ENCODE measurements around the gene SLC9C2. TPM values are rescaled to one million over a fixed set of nuclear protein-coding genes. Genes with fewer than 3 reads are reported as not detected.

Gene SLC9C2
- polyA plus RNA-seq, 1 of the 3 experiments (the other 2 are of a cell fraction) = not detected

DNA sequence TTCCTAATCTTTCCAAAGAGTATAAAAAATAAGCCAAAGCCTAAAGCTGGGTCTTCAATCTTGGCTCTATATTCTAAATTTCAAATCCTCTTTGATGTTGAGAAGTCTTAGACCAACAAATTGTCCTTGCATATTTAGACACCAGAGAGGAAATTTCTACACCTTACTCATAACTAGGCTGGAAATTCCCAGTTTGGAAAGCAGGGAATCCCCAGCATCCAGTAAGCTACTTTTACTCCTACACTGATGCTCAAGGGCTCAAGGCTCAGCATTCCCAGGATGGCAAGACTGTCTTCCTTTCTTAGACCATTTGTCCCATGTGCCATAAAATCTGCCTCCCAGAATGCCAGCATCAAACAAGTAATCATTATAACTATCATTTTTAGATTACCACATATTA lies 97.5 kb downstream of the SLC9C2 start:
- H2AFZ ChIP-seq (ENCODE audit: low read depth) = no peak overlapping the region
- peaks cover 0 to 6% of the 10 kb centered on the region in 2 experiments; a peak in 1 of 4 replicates for H3K4me1 ChIP-seq (ENCODE audit: control insufficient read depth in 1 of 2, insufficient read depth in 2 of 2, low read depth in 1 of 2, low read length in 1 of 2)
- TF ChIP-seq EZH2phosphoT487 (IDR thresholded peaks at IDR 0.05; ENCODE audit: borderline replicate concordance, low read depth) (no peak), RXRA (IDR thresholded peaks at IDR 0.05; ENCODE audit: borderline replicate concordance, low read depth) (no peak), SIN3A (IDR thresholded peaks at IDR 0.05; ENCODE audit: borderline replicate concordance, low read depth, low read length) (no peak), SMC3 (IDR thresholded peaks at IDR 0.05; ENCODE audit: low read depth, low read length) (no peak), FOSL2 (IDR thresholded peaks at IDR 0.05; ENCODE audit: borderline replicate concordance, low read depth) (no peak), FOXJ3 (CRISPR knock-in tag; IDR thresholded peaks at IDR 0.05) (no peak), MXI1 (IDR thresholded peaks at IDR 0.05; ENCODE audit: low read depth, low read length) (no peak), NFIC (IDR thresholded peaks at IDR 0.05; ENCODE audit: borderline replicate concordance) (no peak), USF2 (IDR thresholded peaks at IDR 0.05; ENCODE audit: borderline replicate concordance, low read depth, low read length) (no peak), POLR2AphosphoS5 (IDR thresholded peaks at IDR 0.05; ENCODE audit: low read depth, low read length) (no peak), TCF12 (IDR thresholded peaks at IDR 0.05) (no peak), RAD21 (IDR thresholded peaks at IDR 0.05; ENCODE audit: low read length) (no peak), RFX5 (IDR thresholded peaks at IDR 0.05; ENCODE audit: low read length) (no peak)
- TF ChIP-seq, protein P1, sequence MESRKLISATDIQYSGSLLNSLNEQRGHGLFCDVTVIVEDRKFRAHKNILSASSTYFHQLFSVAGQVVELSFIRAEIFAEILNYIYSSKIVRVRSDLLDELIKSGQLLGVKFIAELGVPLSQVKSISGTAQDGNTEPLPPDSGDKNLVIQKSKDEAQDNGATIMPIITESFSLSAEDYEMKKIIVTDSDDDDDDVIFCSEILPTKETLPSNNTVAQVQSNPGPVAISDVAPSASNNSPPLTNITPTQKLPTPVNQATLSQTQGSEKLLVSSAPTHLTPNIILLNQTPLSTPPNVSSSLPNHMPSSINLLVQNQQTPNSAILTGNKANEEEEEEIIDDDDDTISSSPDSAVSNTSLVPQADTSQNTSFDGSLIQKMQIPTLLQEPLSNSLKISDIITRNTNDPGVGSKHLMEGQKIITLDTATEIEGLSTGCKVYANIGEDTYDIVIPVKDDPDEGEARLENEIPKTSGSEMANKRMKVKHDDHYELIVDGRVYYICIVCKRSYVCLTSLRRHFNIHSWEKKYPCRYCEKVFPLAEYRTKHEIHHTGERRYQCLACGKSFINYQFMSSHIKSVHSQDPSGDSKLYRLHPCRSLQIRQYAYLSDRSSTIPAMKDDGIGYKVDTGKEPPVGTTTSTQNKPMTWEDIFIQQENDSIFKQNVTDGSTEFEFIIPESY (IDR thresholded peaks at IDR 0.05; ENCODE audit: borderline replicate concordance, low read depth) = no peak
- TF ChIP-seq, protein P2, sequence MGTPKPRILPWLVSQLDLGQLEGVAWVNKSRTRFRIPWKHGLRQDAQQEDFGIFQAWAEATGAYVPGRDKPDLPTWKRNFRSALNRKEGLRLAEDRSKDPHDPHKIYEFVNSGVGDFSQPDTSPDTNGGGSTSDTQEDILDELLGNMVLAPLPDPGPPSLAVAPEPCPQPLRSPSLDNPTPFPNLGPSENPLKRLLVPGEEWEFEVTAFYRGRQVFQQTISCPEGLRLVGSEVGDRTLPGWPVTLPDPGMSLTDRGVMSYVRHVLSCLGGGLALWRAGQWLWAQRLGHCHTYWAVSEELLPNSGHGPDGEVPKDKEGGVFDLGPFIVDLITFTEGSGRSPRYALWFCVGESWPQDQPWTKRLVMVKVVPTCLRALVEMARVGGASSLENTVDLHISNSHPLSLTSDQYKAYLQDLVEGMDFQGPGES (IDR thresholded peaks at IDR 0.05; ENCODE audit: low read depth, low read length) = no peak
- peaks cover 4% of the 10 kb centered on the region for H3F3A ChIP-seq (replicated peaks; ENCODE audit: insufficient read depth)
- H3K9ac ChIP-seq = no peak overlapping the region
- DNase-seq = no peak
- ChIA-PET CTCF (interaction anchor here (0.6 to 1.1 kb wide), 2 partner anchors 13 to 474 kb away, joined by 3 read pairs; no protein-coding TSS in a partner anchor), POLR2A (no interaction called here)
- H3K27ac ChIP-seq (ENCODE audit: low read depth in 2 of 2, low read length in 1 of 2) = no peak overlapping the region
- H3K79me2 ChIP-seq (ENCODE audit: insufficient read depth) = no peaks in the 10 kb centered on the region
- no peaks in the 10 kb centered on the region for H3K36me3 ChIP-seq (replicated peaks in 1 of 2; ENCODE audit: control insufficient read depth in 1 of 2, insufficient read depth in 2 of 2, low read length in 1 of 2)
- no peaks in the 10 kb centered on the region for H3K9me2 ChIP-seq
- H3K4me2 ChIP-seq = no peak overlapping the region
- H3K9me3 ChIP-seq = no peaks in the 10 kb centered on the region
- no peaks in the 10 kb centered on the region for H4K20me1 ChIP-seq (ENCODE audit: insufficient read depth)
- H3K27me3 ChIP-seq (ENCODE audit: insufficient read depth) = no peaks in the 10 kb centered on the region
- H3K4me3 ChIP-seq (ENCODE audit: low read depth in 2 of 2, low read length in 1 of 2) = no peak overlapping the region

Measured in SK-N-SH (cell line).